Keratinocyte (primary cell): ENCODE results near the gene CFHR3. TPM values are rescaled to one million over a fixed set of nuclear protein-coding genes. Genes with fewer than 3 reads are reported as not detected.
"Not testable (repeated sequence)": the region's sequence is repeated elsewhere in the genome, so short reads cannot be mapped to it uniquely, and the experiment has no call there.

Experiments used
- DNase-seq: peaks from one replicate; pipeline ENCODE4 v3.0.0-alpha.2; 2011; ENCODE audit warnings: low read depth, missing footprints, low spot score
- FAIRE-seq: peaks from 2 replicates; lab custom pipeline; 2011; peaks lifted over from hg19 to GRCh38; lab: Jason Lieb, UNC
- H2AFZ ChIP-seq: 2 replicates; pipeline ENCODE4 v1.6.0; 2012; ENCODE audit warnings: low read length, control low read depth, inconsistent platforms; ENCODE audit not compliant: control insufficient read depth
- H3K27ac ChIP-seq: 2 replicates; pipeline ENCODE4 v1.5.1; 2011; ENCODE audit warnings: low read length; ENCODE audit not compliant: control insufficient read depth, insufficient read depth
- H3K27me3 ChIP-seq: 3 replicates; pipeline ENCODE4 v1.6.0; 2011; ENCODE audit warnings: low read length; ENCODE audit not compliant: control insufficient read depth, insufficient read depth; ENCODE audit errors: extremely low read depth
- H3K36me3 ChIP-seq, 2 experiments: 2 replicates in 1 of 2; 3 replicates in 1 of 2; pipeline ENCODE4 v1.5.1; 2011; ENCODE audit warnings: low read length in 2 of 2, mild to moderate bottlenecking in 1 of 2; ENCODE audit not compliant: control insufficient read depth in 2 of 2, insufficient read depth in 2 of 2; ENCODE audit errors: extremely low read depth in 1 of 2
- H3K4me1 ChIP-seq: 3 replicates; pipeline ENCODE4 v1.5.1; 2011; ENCODE audit warnings: low read length; ENCODE audit not compliant: control insufficient read depth, insufficient read depth; ENCODE audit errors: extremely low read depth
- H3K4me2 ChIP-seq: 3 replicates; pipeline ENCODE4 v1.6.0; 2011; ENCODE audit warnings: low read depth, low read length; ENCODE audit not compliant: control insufficient read depth, insufficient read depth; ENCODE audit errors: extremely low read depth
- H3K4me3 ChIP-seq, 3 experiments: fragments of 200-600 bp in 1 of 3; sonication (generic) in 1 of 3; 2 replicates in 2 of 3; 3 replicates in 1 of 3; pipeline ENCODE4 v1.5.1; 2011 to 2016; ENCODE audit warnings: low read length in 3 of 3, mild to moderate bottlenecking in 3 of 3, control low read depth in 2 of 3, inconsistent platforms in 1 of 3, low read depth in 1 of 3, mixed read lengths in 1 of 3, mixed run types in 1 of 3, moderate library complexity in 1 of 3; ENCODE audit not compliant: control insufficient read depth in 2 of 3, insufficient read depth in 2 of 3; ENCODE audit errors: extremely low read depth in 1 of 3
- H3K79me2 ChIP-seq: 2 replicates; pipeline ENCODE4 v1.6.0; 2012; ENCODE audit warnings: low read length; ENCODE audit not compliant: control insufficient read depth, insufficient read depth
- H3K9ac ChIP-seq: 3 replicates; pipeline ENCODE4 v1.6.0; 2011; ENCODE audit warnings: low read length; ENCODE audit not compliant: control insufficient read depth, insufficient read depth; ENCODE audit errors: extremely low read depth
- H3K9me1 ChIP-seq: 3 replicates; pipeline ENCODE4 v1.6.0; 2011; ENCODE audit warnings: low read length; ENCODE audit not compliant: control insufficient read depth, insufficient read depth; ENCODE audit errors: extremely low read depth
- H3K9me3 ChIP-seq: 2 replicates; pipeline ENCODE4 v1.5.1; 2012; ENCODE audit warnings: low read depth, low read length; ENCODE audit not compliant: control insufficient read depth
- H4K20me1 ChIP-seq: 3 replicates; pipeline ENCODE4 v1.6.0; 2011; ENCODE audit warnings: low read length; ENCODE audit not compliant: control insufficient read depth, insufficient read depth; ENCODE audit errors: extremely low read depth
- dilution Hi-C: fragments of 300-500 bp; cut with MboI; formaldehyde crosslinking; loops from one replicate; pipeline ENCODE4 v1.7.0; 2020; ENCODE audit warnings: low sequenced_read_pairs; ENCODE audit not compliant: extremely low pct_ligation_motif_present
- polyA plus RNA-seq, 5 experiments: library from polyadenylated mRNA; depleted of rRNA in 3 of 5; stranded (reverse) in 3 of 5; stranded (forward) in 1 of 5; unstranded in 1 of 5; fragments of >200 nt; gene quantifications; 1 replicate in 1 of 5; 2 replicates in 3 of 5; 3 replicates in 1 of 5; pipeline versions ENCODE4 v1.2.1 to v1.2.3, GENCODE V29; 2011 to 2012; ENCODE audit warnings: missing spikeins in 2 of 5, low read depth in 1 of 5, low replicate concordance in 1 of 5

The CFHR3 gene
- polyA plus RNA-seq, 1 donor (not counting 4 experiments of a cell fraction or from before 2014, with no cell fraction given) = not detected

- H3K4me3 ChIP-seq, H3K4me1 ChIP-seq, H4K20me1 ChIP-seq, FAIRE-seq, H3K9me3 ChIP-seq, H3K79me2 ChIP-seq, dilution Hi-C loops, DNase-seq, H3K27me3 ChIP-seq, H3K4me2 ChIP-seq, H3K9me1 ChIP-seq, H3K27ac ChIP-seq, H3K9ac ChIP-seq, H3K36me3 ChIP-seq, H2AFZ ChIP-seq: not testable (repeated sequence)
These were observed 44.9 kb downstream of the CFHR3 start, which contains the start of gene CFHR1 for GRCh38 chr1:196819531-196819930. TSS of gene CFHR1 (plus strand) at chr1:196819731. CDS start at chr1:196819845, 114 bp downstream.

- H3K27ac ChIP-seq, H3K4me1 ChIP-seq, dilution Hi-C loops, H3K36me3 ChIP-seq, H3K79me2 ChIP-seq, H3K4me3 ChIP-seq, H3K9ac ChIP-seq, H3K4me2 ChIP-seq, FAIRE-seq, H3K9me3 ChIP-seq, H4K20me1 ChIP-seq, H3K9me1 ChIP-seq, H2AFZ ChIP-seq, H3K27me3 ChIP-seq: not testable (repeated sequence)
- DNase-seq = peak; percentile 1
These were observed 53.2 kb downstream of the CFHR3 start for GRCh38 chr1:196827860-196828259.

Other genes with a start within 250 kb of the CFHR3 start
- gene KCNT2, start 166.4 kb upstream of the CFHR3 start, polyA plus RNA-seq = 0.01 TPM in 1 of 3 replicates, not detected in the others
- 1.7 to 7.4 TPM (median 3.7 TPM) in 3 replicates for gene CFH, start 122.8 kb upstream of the CFHR3 start, polyA plus RNA-seq
- not detected in 3 replicates for gene CFHR1, start 44.9 kb downstream of the CFHR3 start, polyA plus RNA-seq
- gene CFHR4, start 113.2 kb downstream of the CFHR3 start, polyA plus RNA-seq = not detected in 3 replicates
- not detected in 3 replicates for gene CFHR2, start 168.9 kb downstream of the CFHR3 start, polyA plus RNA-seq
- gene CFHR5, start 202.7 kb downstream of the CFHR3 start, polyA plus RNA-seq = not detected in 3 replicates